Sigmoid colon (tissue), 4 donors: ENCODE measurements around the gene MECP2.
"Not testable (repeated sequence)": the region's sequence is repeated elsewhere in the genome, so short reads cannot be mapped to it uniquely, and the experiment has no call there.

ENCODE experiments used
- POLR2A ChIP-seq, 2 donors: fragments of 450-650 bp; IDR thresholded peaks; one replicate each; pipeline ENCODE4 v1.6.1; 2016; ENCODE audit warnings: antibody characterized with exemption in 2 of 2, mild to moderate bottlenecking in 2 of 2, moderate library complexity in 2 of 2
- POLR2AphosphoS5 ChIP-seq, 4 donors: sonication (generic); formaldehyde crosslinking; IDR thresholded peaks; one replicate each; pipeline ENCODE4 v1.6.1; 2017; ENCODE audit warnings: antibody characterized with exemption in 4 of 4
- TF ChIP-seq, protein P1 (sequence below), 4 experiments: fragments of 450-650 bp in 3 of 4; fragments of 200-600 bp in 1 of 4; IDR thresholded peaks; one replicate each; pipeline ENCODE4 v1.5.1; 2016 to 2019; ENCODE audit warnings: antibody characterized with exemption in 4 of 4, mild to moderate bottlenecking in 3 of 4, moderate library complexity in 2 of 4

DNA sequence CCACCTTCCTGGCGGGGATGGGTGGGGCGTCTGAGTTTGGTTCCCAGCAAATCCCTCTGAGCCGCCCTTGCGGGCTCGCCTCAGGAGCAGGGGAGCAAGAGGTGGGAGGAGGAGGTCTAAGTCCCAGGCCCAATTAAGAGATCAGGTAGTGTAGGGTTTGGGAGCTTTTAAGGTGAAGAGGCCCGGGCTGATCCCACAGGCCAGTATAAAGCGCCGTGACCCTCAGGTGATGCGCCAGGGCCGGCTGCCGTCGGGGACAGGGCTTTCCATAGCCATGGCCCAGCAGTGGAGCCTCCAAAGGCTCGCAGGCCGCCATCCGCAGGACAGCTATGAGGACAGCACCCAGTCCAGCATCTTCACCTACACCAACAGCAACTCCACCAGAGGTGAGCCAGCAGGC lies 46.5 kb upstream of the MECP2 start, which contains the start of gene OPN1LW:
- TF ChIP-seq, protein P1, sequence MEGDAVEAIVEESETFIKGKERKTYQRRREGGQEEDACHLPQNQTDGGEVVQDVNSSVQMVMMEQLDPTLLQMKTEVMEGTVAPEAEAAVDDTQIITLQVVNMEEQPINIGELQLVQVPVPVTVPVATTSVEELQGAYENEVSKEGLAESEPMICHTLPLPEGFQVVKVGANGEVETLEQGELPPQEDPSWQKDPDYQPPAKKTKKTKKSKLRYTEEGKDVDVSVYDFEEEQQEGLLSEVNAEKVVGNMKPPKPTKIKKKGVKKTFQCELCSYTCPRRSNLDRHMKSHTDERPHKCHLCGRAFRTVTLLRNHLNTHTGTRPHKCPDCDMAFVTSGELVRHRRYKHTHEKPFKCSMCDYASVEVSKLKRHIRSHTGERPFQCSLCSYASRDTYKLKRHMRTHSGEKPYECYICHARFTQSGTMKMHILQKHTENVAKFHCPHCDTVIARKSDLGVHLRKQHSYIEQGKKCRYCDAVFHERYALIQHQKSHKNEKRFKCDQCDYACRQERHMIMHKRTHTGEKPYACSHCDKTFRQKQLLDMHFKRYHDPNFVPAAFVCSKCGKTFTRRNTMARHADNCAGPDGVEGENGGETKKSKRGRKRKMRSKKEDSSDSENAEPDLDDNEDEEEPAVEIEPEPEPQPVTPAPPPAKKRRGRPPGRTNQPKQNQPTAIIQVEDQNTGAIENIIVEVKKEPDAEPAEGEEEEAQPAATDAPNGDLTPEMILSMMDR (IDR thresholded peaks at IDR 0.05): not testable (repeated sequence)
- not testable (repeated sequence) for TF ChIP-seq POLR2AphosphoS5, POLR2A (IDR thresholded peaks at IDR 0.05)
